ENCODE results near the gene LGALSL.

GRCh38 chr2:64453770-64454385 lies at the start of gene LGALSL:
- TF ChIP-seq ZSCAN25 (CRISPR knock-in tag; IDR thresholded peaks at IDR 0.05): no peak
- no peak for TF ChIP-seq TBL1XR1 (IDR thresholded peaks at IDR 0.05; ENCODE audit: borderline replicate concordance, low read length, partially characterized antibody)
- TF ChIP-seq CTCF (CRISPR knock-in tag; IDR thresholded peaks at IDR 0.05): no peak
- peak; percentile 33; the same call in 1 of the 2 replicates for TF ChIP-seq MTA1 (CRISPR knock-in tag; IDR thresholded peaks at IDR 0.05; ENCODE audit: borderline replicate concordance)
- TF ChIP-seq FOXK2 (IDR thresholded peaks at IDR 0.05): no peak
- no peak for TF ChIP-seq ZNF597 (CRISPR knock-in tag; IDR thresholded peaks at IDR 0.05)
- TF ChIP-seq FOXM1 (CRISPR knock-in tag; IDR thresholded peaks at IDR 0.05): no peak
- TF ChIP-seq KLF16 (CRISPR knock-in tag; IDR thresholded peaks at IDR 0.05): peak in 1 of 2 experiments; percentile 15; a peak in 1 of 4 replicates
- TF ChIP-seq POLR2AphosphoS2 (IDR thresholded peaks at IDR 0.05; ENCODE audit: low read depth, low read length): no peak
- peak in 1 of 2 experiments; percentile 39; a peak in 1 of 4 replicates for TF ChIP-seq REST (IDR thresholded peaks at IDR 0.05; ENCODE audit: borderline replicate concordance in 1 of 2, low read depth in 1 of 2, low read length in 2 of 2)
- TF ChIP-seq JUN (CRISPR knock-in tag; IDR thresholded peaks at IDR 0.05): no peak
